H1 (cell line): ENCODE measurements around the gene SP9. TPM values are rescaled to one million over a fixed set of nuclear protein-coding genes. Genes with fewer than 3 reads are reported as not detected.

Source experiments
- BACH1 ChIP-seq: IDR thresholded peaks from 2 replicates; pipeline ENCODE4 v1.6.1; 2012; ENCODE audit warnings: low read length, improper control_type of control experiment
- BCL11A ChIP-seq, 2 experiments: IDR thresholded peaks; one replicate each; pipeline ENCODE4 v1.6.1; 2011; ENCODE audit warnings: low read depth in 2 of 2, low read length in 2 of 2, mild to moderate bottlenecking in 2 of 2
- CEBPB ChIP-seq: IDR thresholded peaks from 2 replicates; pipeline ENCODE4 v1.6.1; 2012; ENCODE audit warnings: low read depth, low read length
- CHD7 ChIP-seq: fragments of 300-600 bp; sonication (generic); IDR thresholded peaks from 2 replicates; pipeline ENCODE4 v1.7.1; 2012; ENCODE audit warnings: low read length, moderate library complexity, mild to moderate bottlenecking, inconsistent platforms; ENCODE audit not compliant: insufficient replicate concordance
- EP300 ChIP-seq, 2 experiments: IDR thresholded peaks; 1 replicate in 1 of 2; 2 replicates in 1 of 2; pipeline ENCODE4 v1.6.1; 2011 to 2012; ENCODE audit warnings: low read depth in 2 of 2, low read length in 2 of 2, mild to moderate bottlenecking in 2 of 2, borderline replicate concordance in 1 of 2, inconsistent platforms in 1 of 2, moderate library complexity in 1 of 2
- HDAC2 ChIP-seq, 2 experiments: fragments of 300-600 bp in 1 of 2; sonication (generic) in 1 of 2; IDR thresholded peaks; 2 replicates each; pipeline ENCODE4 v1.6.1; 2011 to 2012; ENCODE audit warnings: low read depth in 2 of 2, low read length in 2 of 2, mild to moderate bottlenecking in 2 of 2, moderate library complexity in 2 of 2, borderline replicate concordance in 1 of 2, inconsistent platforms in 1 of 2
- HDAC6 ChIP-seq: IDR thresholded peaks from one replicate; pipeline ENCODE4 v1.7.1; 2012; ENCODE audit warnings: low read depth, mild to moderate bottlenecking, inconsistent platforms, low read length, moderate library complexity
- RXRA ChIP-seq: IDR thresholded peaks from 2 replicates; pipeline ENCODE4 v1.6.1; 2011; ENCODE audit warnings: low read depth, mild to moderate bottlenecking, low read length, moderate library complexity; ENCODE audit not compliant: insufficient read depth
- SIRT6 ChIP-seq: IDR thresholded peaks from one replicate; pipeline ENCODE4 v1.7.1; 2012; ENCODE audit warnings: low read length, inconsistent platforms
- TBP ChIP-seq: IDR thresholded peaks from 2 replicates; pipeline ENCODE4 v1.6.1; 2011; ENCODE audit warnings: low read depth, low read length, improper control_type of control experiment
- polyA plus RNA-seq, 7 experiments: library from polyadenylated mRNA; depleted of rRNA in 3 of 7; stranded (reverse) in 5 of 7; unstranded in 2 of 7; fragments of >200 nt in 5 of 7; fragments of 200-250 nt in 2 of 7; gene quantifications; 1 replicate in 5 of 7; 2 replicates in 1 of 7; 4 replicates in 1 of 7; pipeline versions ENCODE4 v1.2.1 to v1.2.3, GENCODE V29; 2011 to 2013; ENCODE audit warnings: missing spikeins in 2 of 7, mixed read lengths in 2 of 7
- total RNA-seq: library from RNA; stranded (reverse); fragmentation: NEBNext Ultra II Directional; extraction: Animal tissue kit (Norgen Biotek cat#: 25700); gene quantifications from 2 replicates; pipeline ENCODE4 v1.2.1, GENCODE V29; 2021

Gene SP9
- total and polyA plus RNA-seq, 2 of the 8 experiments (the other 6 are each of a cell fraction or from before 2014, with no cell fraction given): 0.03 to 0.11 TPM

GRCh38 chr2:174340400-174341292 is 5.9 kb downstream of the SP9 start (continued):
- TF ChIP-seq EP300 (IDR thresholded peaks at IDR 0.05; ENCODE audit: borderline replicate concordance in 1 of 2, low read depth in 2 of 2, low read length in 2 of 2): no peak
- no peak for TF ChIP-seq SIRT6
- no peak for TF ChIP-seq CHD7
- TF ChIP-seq BCL11A (IDR thresholded peaks at IDR 0.05; ENCODE audit: low read depth in 2 of 2, low read length in 2 of 2): no peak
- no peak for TF ChIP-seq RXRA
- TF ChIP-seq CEBPB: no peak
- no peak for TF ChIP-seq TBP
- no peak for TF ChIP-seq HDAC6
- TF ChIP-seq BACH1: no peak
- no peak for TF ChIP-seq HDAC2 (IDR thresholded peaks at IDR 0.05; ENCODE audit: borderline replicate concordance in 1 of 2, low read depth in 2 of 2, low read length in 2 of 2)
